ENCODE results near the gene PPM1L.

DNA sequence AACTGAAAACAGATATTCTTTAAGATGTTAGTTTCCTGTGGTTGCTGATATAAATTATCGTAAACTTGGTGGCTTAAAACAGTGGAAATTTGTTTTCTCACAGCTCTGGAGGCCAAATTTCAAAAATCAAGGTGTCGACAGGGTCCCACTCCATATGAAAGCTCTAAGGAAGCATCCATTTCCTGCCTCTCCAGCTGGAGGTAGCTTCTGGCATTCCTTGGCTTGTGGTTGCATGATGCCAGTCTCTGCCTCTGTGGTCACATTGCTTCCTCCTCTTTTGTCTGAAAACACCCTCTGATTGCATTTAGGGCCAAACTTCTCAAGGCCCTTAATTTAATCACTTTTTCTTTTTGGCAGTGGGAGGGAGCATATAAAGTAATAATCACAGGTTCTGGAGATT is 96.8 kb downstream of the PPM1L start:
- no peak for TF ChIP-seq POLR2A (IDR thresholded peaks at IDR 0.05)
- TF ChIP-seq POLR2AphosphoS5 (IDR thresholded peaks at IDR 0.05), result no peak
- TF ChIP-seq, protein P1, sequence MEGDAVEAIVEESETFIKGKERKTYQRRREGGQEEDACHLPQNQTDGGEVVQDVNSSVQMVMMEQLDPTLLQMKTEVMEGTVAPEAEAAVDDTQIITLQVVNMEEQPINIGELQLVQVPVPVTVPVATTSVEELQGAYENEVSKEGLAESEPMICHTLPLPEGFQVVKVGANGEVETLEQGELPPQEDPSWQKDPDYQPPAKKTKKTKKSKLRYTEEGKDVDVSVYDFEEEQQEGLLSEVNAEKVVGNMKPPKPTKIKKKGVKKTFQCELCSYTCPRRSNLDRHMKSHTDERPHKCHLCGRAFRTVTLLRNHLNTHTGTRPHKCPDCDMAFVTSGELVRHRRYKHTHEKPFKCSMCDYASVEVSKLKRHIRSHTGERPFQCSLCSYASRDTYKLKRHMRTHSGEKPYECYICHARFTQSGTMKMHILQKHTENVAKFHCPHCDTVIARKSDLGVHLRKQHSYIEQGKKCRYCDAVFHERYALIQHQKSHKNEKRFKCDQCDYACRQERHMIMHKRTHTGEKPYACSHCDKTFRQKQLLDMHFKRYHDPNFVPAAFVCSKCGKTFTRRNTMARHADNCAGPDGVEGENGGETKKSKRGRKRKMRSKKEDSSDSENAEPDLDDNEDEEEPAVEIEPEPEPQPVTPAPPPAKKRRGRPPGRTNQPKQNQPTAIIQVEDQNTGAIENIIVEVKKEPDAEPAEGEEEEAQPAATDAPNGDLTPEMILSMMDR (IDR thresholded peaks at IDR 0.05), result no peak

All from suprapubic skin (tissue), 4 donors.